K562 (cell line): ENCODE measurements around the gene HSPA8. TPM values are rescaled to one million over a fixed set of nuclear protein-coding genes. Genes with fewer than 3 reads are reported as not detected.

ENCODE experiments used
- ATAC-seq: fragments of 200-7000 bp; cut with Tn5 transposase; 3 replicates; pipeline ENCODE4 v1.9.1; 2020; ENCODE audit warnings: moderate library complexity
- BruUV-seq: library from RNA; stranded (reverse); fragments of 400-500 nt; replicated peaks from 2 replicates; lab custom pipeline; 2021; lab: Mats Ljungman, UMichigan
- CTCF ChIA-PET: fragments of 300-600 bp; formaldehyde crosslinking; extraction: SDS; loops from one replicate; lab custom pipeline; 2021; ENCODE audit warnings: low intra/inter-chr PET ratio; lab: Yijun Ruan, JAX
- POLR2A ChIA-PET: fragments of 300-600, 350-650 bp; sonication (Branson Sonifier 250); formaldehyde crosslinking; extraction: SDS; loops from one replicate; lab custom pipeline; 2021; ENCODE audit warnings: antibody characterized with exemption, inconsistent platforms; lab: Yijun Ruan, JAX
- DNase-seq, 4 experiments: peaks; one replicate each; pipeline versions ENCODE4 v3.0.0 to v3.0.0-alpha.2; 2011 to 2018; ENCODE audit warnings: low spot score in 3 of 4, mixed read lengths in 3 of 4; ENCODE audit errors: extremely low read depth in 1 of 4
- FAIRE-seq: peaks from 2 replicates; lab custom pipeline; 2011; peaks lifted over from hg19 to GRCh38; lab: Jason Lieb, UNC
- H2AFZ ChIP-seq: 2 replicates; pipeline ENCODE4 v1.6.0; 2011; ENCODE audit warnings: low read depth, low read length, control low read depth, inconsistent platforms
- H3K27ac ChIP-seq: fragments of 200-600 bp; 3 replicates; pipeline ENCODE4 v1.8.0; 2011; ENCODE audit warnings: low read depth, mild to moderate bottlenecking, control low read depth, inconsistent platforms, low read length, moderate library complexity, mixed read lengths; ENCODE audit errors: extremely low read depth
- H3K27me3 ChIP-seq, 2 experiments: fragments of 300-600 bp in 1 of 2; 2 replicates in 1 of 2; 3 replicates in 1 of 2; pipeline versions ENCODE4 v1.6.0 to v1.8.0; 2011; ENCODE audit warnings: inconsistent platforms in 2 of 2, low read length in 2 of 2, mild to moderate bottlenecking in 1 of 2, mixed read lengths in 1 of 2, moderate library complexity in 1 of 2; ENCODE audit not compliant: control insufficient read depth in 2 of 2, insufficient read depth in 2 of 2
- H3K36me3 ChIP-seq: fragments of 300-600 bp; 3 replicates; pipeline ENCODE4 v1.8.0; 2011; ENCODE audit warnings: mild to moderate bottlenecking, low read length, inconsistent platforms; ENCODE audit not compliant: control insufficient read depth, insufficient read depth
- H3K4me1 ChIP-seq, 2 experiments: fragments of 200-600 bp in 1 of 2; replicated peaks in 1 of 2; 2 replicates in 1 of 2; 3 replicates in 1 of 2; pipeline versions ENCODE4 v1.5.1 to v1.8.0; 2011; ENCODE audit warnings: inconsistent platforms in 2 of 2, low read length in 2 of 2, mild to moderate bottlenecking in 1 of 2, mixed read lengths in 1 of 2, moderate library complexity in 1 of 2; ENCODE audit not compliant: control insufficient read depth in 2 of 2, insufficient read depth in 2 of 2
- H3K4me2 ChIP-seq: 2 replicates; pipeline ENCODE4 v1.6.1; 2011; ENCODE audit warnings: low read length, control low read depth, inconsistent platforms, mixed read lengths; ENCODE audit not compliant: insufficient read depth
- H3K4me3 ChIP-seq: fragments of 200-600 bp; sonication (generic), shearing (Covaris generic); 2 replicates; pipeline ENCODE4 v1.5.1; 2016; ENCODE audit warnings: control low read depth, inconsistent platforms
- H3K79me2 ChIP-seq: fragments of 200-600 bp; 3 replicates; pipeline ENCODE4 v1.8.0; 2011; ENCODE audit warnings: low read length, inconsistent platforms; ENCODE audit not compliant: control insufficient read depth, insufficient read depth
- H3K9ac ChIP-seq, 2 experiments: 2 replicates each; pipeline versions ENCODE4 v1.6.0 to v1.6.1; 2011; ENCODE audit warnings: low read depth in 2 of 2, low read length in 2 of 2, control low read depth in 1 of 2, inconsistent platforms in 1 of 2, mild to moderate bottlenecking in 1 of 2, mixed read lengths in 1 of 2; ENCODE audit not compliant: insufficient read depth in 1 of 2
- H3K9me1 ChIP-seq: one replicate; pipeline ENCODE4 v1.6.0; 2011; ENCODE audit warnings: inconsistent platforms, mild to moderate bottlenecking, low read length, moderate library complexity; ENCODE audit not compliant: control insufficient read depth, insufficient read depth
- H3K9me3 ChIP-seq: replicated peaks from 2 replicates; pipeline ENCODE4 v1.5.1; 2011; ENCODE audit warnings: low read depth, low read length, inconsistent platforms; ENCODE audit not compliant: control insufficient read depth, insufficient read depth
- H4K20me1 ChIP-seq: replicated peaks from 2 replicates; pipeline ENCODE4 v1.6.1; 2011; ENCODE audit warnings: low read length, inconsistent platforms, mixed read lengths; ENCODE audit not compliant: control insufficient read depth, insufficient read depth
- CGGBP1 ChIP-seq: fragments of 250-450 bp; sonication (Bioruptor Pico); IDR thresholded peaks from 2 replicates; pipeline ENCODE4 v1.9.0; 2021; ENCODE audit warnings: mild to moderate bottlenecking
- HMGXB4 ChIP-seq: sonication (generic); formaldehyde crosslinking; IDR thresholded peaks from 2 replicates; pipeline ENCODE4 v1.8.1; 2023; ENCODE audit warnings: mild to moderate bottlenecking, missing genetic modification reagents
- POLR2A ChIP-seq: fragments of 450-650 bp; conservative IDR thresholded peaks from 2 replicates; pipeline ENCODE4 v1.6.1; 2016
- POLR2AphosphoS5 ChIP-seq: IDR thresholded peaks from 2 replicates; pipeline ENCODE4 v1.6.1; 2011; ENCODE audit warnings: mild to moderate bottlenecking, low read depth, low read length, moderate library complexity; ENCODE audit not compliant: control insufficient read depth, insufficient read depth
- SUPT5H ChIP-seq: fragments of 450-650 bp; IDR thresholded peaks from 2 replicates; pipeline ENCODE4 v1.6.1; 2016
- WGBS: fragments of 100-300 bp; shearing (Covaris generic); methylation state at CpG from one replicate; pipeline ENCODE4 v1.1.6; 2016; ENCODE audit warnings: low coverage, mixed read lengths; ENCODE audit not compliant: insufficient coverage; ENCODE audit errors: missing lambda C conversion rate; 5-methylcytosine and 5-hydroxymethylcytosine counted together
- in situ Hi-C: fragments of 300-500 bp; cut with MboI; formaldehyde crosslinking; loops from 4 replicates; pipeline ENCODE4 v1.15.0; 2018; ENCODE audit warnings: inconsistent platforms, mixed read lengths
- intact Hi-C: fragments of 100-400 bp; cut with micrococcal nuclease; formaldehyde crosslinking; loops from 2 replicates; pipeline ENCODE4 v1.14.2; 2022
- polyA plus RNA-seq, 8 experiments: library from polyadenylated mRNA; depleted of rRNA in 4 of 8; stranded (reverse) in 5 of 8; unstranded in 3 of 8; fragments of >200 nt; fragmentation: Nextera tagmentation in 2 of 8; fragmentation: Illumina TruSeq in 1 of 8; extraction: Ambion mirVana in 2 of 8; extraction: Trizol in 1 of 8; gene quantifications; 2 replicates each; pipeline versions ENCODE4 v1.2.1 to v1.2.3, GENCODE V29; 2011 to 2014; ENCODE audit warnings: inconsistent platforms in 1 of 8, missing spikeins in 1 of 8
- total RNA-seq, 7 experiments: library from RNA; depleted of rRNA in 6 of 7; stranded (reverse); fragments of >200 nt in 6 of 7; fragmentation: Illumina TruSeq in 2 of 7; extraction: Trizol in 2 of 7; gene quantifications; 2 replicates each; pipeline versions ENCODE4 v1.2.1 to v1.2.3, GENCODE V29; 2011 to 2021; ENCODE audit warnings: low replicate concordance in 1 of 7
- TF ChIP-seq, protein P1 (sequence below): sonication (generic); IDR thresholded peaks from 2 replicates; pipeline ENCODE4 v1.6.1; 2016

The HSPA8 gene
- total and polyA plus RNA-seq, 9 of the 15 experiments (the other 6 are each of a cell fraction or from before 2014, with no cell fraction given), result 1,250 to 3,966 (median 2,773) TPM

- Histone ChIP-seq H4K20me1 (peaks cover 62% of the 10 kb centered on the region), H3K9me3 (no peaks in the 10 kb centered on the region), H3K9ac (no peak overlapping the region), H2AFZ (no peak overlapping the region), H3K27me3 (no peaks in the 10 kb centered on the region), H3K9me1 (peaks cover 6% of the 10 kb centered on the region), H3K27ac (peak overlapping the region; percentile 23; the same call in 1 of the 3 replicates), H3K36me3 (peaks cover 65% of the 10 kb centered on the region), H3K4me3 (no peak overlapping the region), H3K4me1 (peaks cover 3 to 11% of the 10 kb centered on the region in 2 experiments; a peak in 3 of 5 replicates), H3K4me2 (no peak overlapping the region), H3K79me2 (peaks cover 51% of the 10 kb centered on the region)
- no peak for FAIRE-seq
- no TSS peak for BruUV-seq
- WGBS, result 78% methylated on average over 3 of the region's 3 CpGs
- peak in 1 of 4 experiments; percentile 24 for DNase-seq
- intact Hi-C loops (no loop called here), in situ Hi-C loops (no loop called here)
- ATAC-seq, result no peak
- ChIA-PET POLR2A (interaction anchor here (0.7 to 2.5 kb wide), 6 partner anchors 8 to 1566 kb away, joined by 3 to 6 read pairs (median 3); partner anchors contain the start of gene TBRG1), CTCF (no interaction called here)
- peak; percentile 45; the same call in 1 of the 2 replicates for TF ChIP-seq HMGXB4
- TF ChIP-seq, protein P1, sequence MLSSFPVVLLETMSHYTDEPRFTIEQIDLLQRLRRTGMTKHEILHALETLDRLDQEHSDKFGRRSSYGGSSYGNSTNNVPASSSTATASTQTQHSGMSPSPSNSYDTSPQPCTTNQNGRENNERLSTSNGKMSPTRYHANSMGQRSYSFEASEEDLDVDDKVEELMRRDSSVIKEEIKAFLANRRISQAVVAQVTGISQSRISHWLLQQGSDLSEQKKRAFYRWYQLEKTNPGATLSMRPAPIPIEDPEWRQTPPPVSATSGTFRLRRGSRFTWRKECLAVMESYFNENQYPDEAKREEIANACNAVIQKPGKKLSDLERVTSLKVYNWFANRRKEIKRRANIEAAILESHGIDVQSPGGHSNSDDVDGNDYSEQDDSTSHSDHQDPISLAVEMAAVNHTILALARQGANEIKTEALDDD, result no peak
- TF ChIP-seq POLR2A, result peak; percentile 51
- 0 out of 2 replicates have a peak, but pooled peaks have one; percentile 24 for TF ChIP-seq SUPT5H
- TF ChIP-seq POLR2AphosphoS5, result peak; percentile 61; the same call in 1 of the 2 replicates
- no peak for TF ChIP-seq CGGBP1
Measured at GRCh38 chr11:123056835-123057491, 5.0 kb downstream of the HSPA8 start.
